ENCODE data around the gene LIF.

LIF gene

GRCh38 chr22:30286813-30287647, 40.5 kb upstream of the LIF start:
- no peaks in the 10 kb centered on the region for H3K27me3 Mint-ChIP-seq
- H3K9me3 Mint-ChIP-seq, result no peaks in the 10 kb centered on the region
- peaks cover 63% of the 10 kb centered on the region for H3K4me1 Mint-ChIP-seq
- ATAC-seq (peak; percentile 51), DNase-seq (peak; percentile 87 to 88)
- peak overlapping the region in 1 of 2 donors; percentile 79 for H3K27ac Mint-ChIP-seq
- H3K4me3 Mint-ChIP-seq, result no peak overlapping the region

- Mint-ChIP-seq H3K4me1 (peaks cover 57% of the 10 kb centered on the region), H3K27ac (peak overlapping the region in 1 of 2 donors; percentile 79), H3K9me3 (no peaks in the 10 kb centered on the region), H3K27me3 (no peaks in the 10 kb centered on the region), H3K4me3 (no peak overlapping the region)
- DNase-seq (no peak), ATAC-seq (no peak)
Observed at GRCh38 chr22:30286331-30286730, 39.8 kb upstream of the LIF start.

- DNase-seq, result no peak
Observed at GRCh38 chr22:30285846-30286200, 39.3 kb upstream of the LIF start.

GRCh38 chr22:30285176-30285845, 38.8 kb upstream of the LIF start:
- Mint-ChIP-seq H3K27me3 (no peaks in the 10 kb centered on the region), H3K27ac (no peak overlapping the region)

More at GRCh38 chr22:30285846-30286200, 39.3 kb upstream of the LIF start:
- no peak for ATAC-seq
- H3K27me3 Mint-ChIP-seq, result no peaks in the 10 kb centered on the region
- no peaks in the 10 kb centered on the region for H3K9me3 Mint-ChIP-seq
- peaks cover 52% of the 10 kb centered on the region for H3K4me1 Mint-ChIP-seq
- no peak overlapping the region for H3K27ac Mint-ChIP-seq
- no peak overlapping the region for H3K4me3 Mint-ChIP-seq

GRCh38 chr22:30284666-30285065, 38.1 kb upstream of the LIF start:
- no peaks in the 10 kb centered on the region for H3K9me3 Mint-ChIP-seq
- H3K27ac Mint-ChIP-seq, result peak overlapping the region in 1 of 2 donors; percentile 19
- no peaks in the 10 kb centered on the region for H3K27me3 Mint-ChIP-seq
- no peak for DNase-seq
- H3K4me1 Mint-ChIP-seq, result peaks cover 43% of the 10 kb centered on the region
- no peak for ATAC-seq
- no peak overlapping the region for H3K4me3 Mint-ChIP-seq

More at GRCh38 chr22:30285176-30285845, 38.8 kb upstream of the LIF start:
- DNase-seq, result no peak
- Mint-ChIP-seq H3K4me3 (no peak overlapping the region), H3K4me1 (peaks cover 47% of the 10 kb centered on the region), H3K9me3 (no peaks in the 10 kb centered on the region)
- ATAC-seq, result no peak

- no peaks in the 10 kb centered on the region for H3K27me3 Mint-ChIP-seq
- H3K27ac Mint-ChIP-seq, result no peak overlapping the region
- DNase-seq (no peak), ATAC-seq (no peak)
- H3K4me1 Mint-ChIP-seq, result peaks cover 44% of the 10 kb centered on the region
- H3K4me3 Mint-ChIP-seq, result no peak overlapping the region
- no peaks in the 10 kb centered on the region for H3K9me3 Mint-ChIP-seq
Observed at GRCh38 chr22:30284172-30284571, 37.6 kb upstream of the LIF start.

- Mint-ChIP-seq H3K27ac (peak overlapping the region; percentile 72 to 85), H3K27me3 (no peaks in the 10 kb centered on the region), H3K4me1 (peaks cover 45% of the 10 kb centered on the region), H3K4me3 (no peak overlapping the region), H3K9me3 (no peaks in the 10 kb centered on the region)
- ATAC-seq (no peak), DNase-seq (no peak)
Observed at GRCh38 chr22:30283342-30283741, 36.8 kb upstream of the LIF start.

GRCh38 chr22:30282616-30283046, 36.1 kb upstream of the LIF start:
- Mint-ChIP-seq H3K27ac (peak overlapping the region; percentile 72 to 85), H3K4me1 (peaks cover 45% of the 10 kb centered on the region), H3K4me3 (no peak overlapping the region), H3K9me3 (no peaks in the 10 kb centered on the region), H3K27me3 (no peaks in the 10 kb centered on the region)
- DNase-seq, result no peak
- ATAC-seq, result no peak

- no peak overlapping the region for H3K27ac Mint-ChIP-seq
Observed at GRCh38 chr22:30280505-30280904, 33.9 kb upstream of the LIF start.

GRCh38 chr22:30279932-30280331, 33.4 kb upstream of the LIF start:
- Mint-ChIP-seq H3K27ac (no peak overlapping the region), H3K4me3 (no peak overlapping the region), H3K9me3 (no peaks in the 10 kb centered on the region), H3K4me1 (peaks cover 51% of the 10 kb centered on the region), H3K27me3 (no peaks in the 10 kb centered on the region)
- no peak for ATAC-seq
- no peak for DNase-seq

More at GRCh38 chr22:30280505-30280904, 33.9 kb upstream of the LIF start:
- no peak for ATAC-seq
- Mint-ChIP-seq H3K4me1 (peaks cover 45% of the 10 kb centered on the region), H3K4me3 (no peak overlapping the region), H3K9me3 (no peaks in the 10 kb centered on the region), H3K27me3 (no peaks in the 10 kb centered on the region)
- no peak for DNase-seq

- H3K27ac Mint-ChIP-seq, result no peak overlapping the region
- H3K9me3 Mint-ChIP-seq, result no peaks in the 10 kb centered on the region
- H3K27me3 Mint-ChIP-seq, result no peaks in the 10 kb centered on the region
- ATAC-seq, result peak; percentile 28
- peaks cover 58% of the 10 kb centered on the region for H3K4me1 Mint-ChIP-seq
- DNase-seq, result no peak
- H3K4me3 Mint-ChIP-seq, result no peak overlapping the region
Observed at GRCh38 chr22:30279046-30279788, 32.7 kb upstream of the LIF start.

GRCh38 chr22:30277547-30278344, 31.2 kb upstream of the LIF start:
- no peaks in the 10 kb centered on the region for H3K9me3 Mint-ChIP-seq
- no peak overlapping the region for H3K4me3 Mint-ChIP-seq
- DNase-seq (no peak), ATAC-seq (no peak)
- H3K27me3 Mint-ChIP-seq, result no peaks in the 10 kb centered on the region
- H3K27ac Mint-ChIP-seq, result peak overlapping the region in 1 of 2 donors; percentile 80
- H3K4me1 Mint-ChIP-seq, result peaks cover 63% of the 10 kb centered on the region

- Mint-ChIP-seq H3K9me3 (no peaks in the 10 kb centered on the region), H3K27me3 (no peaks in the 10 kb centered on the region), H3K27ac (peak overlapping the region; percentile 29 to 67), H3K4me3 (peak overlapping the region in 1 of 2 donors; percentile 56), H3K4me1 (peaks cover 67% of the 10 kb centered on the region)
- no peak for DNase-seq
- no peak for ATAC-seq
Observed at GRCh38 chr22:30276039-30276438, 29.5 kb upstream of the LIF start.

GRCh38 chr22:30275625-30276024, 29.1 kb upstream of the LIF start:
- peak overlapping the region in 1 of 2 donors; percentile 56 for H3K4me3 Mint-ChIP-seq
- peaks cover 71% of the 10 kb centered on the region for H3K4me1 Mint-ChIP-seq
- DNase-seq (no peak), ATAC-seq (peak; percentile 42)
- H3K27me3 Mint-ChIP-seq, result no peaks in the 10 kb centered on the region
- H3K27ac Mint-ChIP-seq, result peak overlapping the region in 1 of 2 donors; percentile 67
- no peaks in the 10 kb centered on the region for H3K9me3 Mint-ChIP-seq

- Mint-ChIP-seq H3K27ac (peak overlapping the region in 1 of 2 donors; percentile 35), H3K4me1 (peaks cover 74% of the 10 kb centered on the region), H3K9me3 (no peaks in the 10 kb centered on the region), H3K4me3 (no peak overlapping the region), H3K27me3 (no peaks in the 10 kb centered on the region)
- DNase-seq (no peak), ATAC-seq (no peak)
Observed at GRCh38 chr22:30274437-30274812, 27.9 kb upstream of the LIF start.
